EH (cell line): ENCODE measurements around the gene MAGEB18.

Experiments
- DNase-seq: peaks from one replicate; pipeline ENCODE4 v3.0.0-alpha.2; 2015; ENCODE audit warnings: low read depth

The MAGEB18 gene

GRCh38 chrX:26138274-26138673 is at the start of gene MAGEB18:
MAGEB18 (plus strand) TSS chrX:26138343; CDS start chrX:26138986, 643 bp downstream.
- DNase-seq = no peak

GRCh38 chrX:26100421-26100920 is 37.7 kb upstream of the MAGEB18 start:
- no peak for DNase-seq

- DNase-seq = no peak
Measured at GRCh38 chrX:26109142-26109541, 29.0 kb upstream of the MAGEB18 start.

- no peak for DNase-seq
Measured at GRCh38 chrX:26146024-26146423, 7.9 kb downstream of the MAGEB18 start.

GRCh38 chrX:26160301-26160700 is 22.2 kb downstream of the MAGEB18 start, which contains the start of gene MAGEB6B:
MAGEB6B (plus strand) TSS chrX:26160601; CDS start chrX:26160601, 0 bp downstream.
- no peak for DNase-seq
